Trophoblast cell (in vitro differentiated cells and primary cell): ENCODE results near the gene GRIPAP1.

Source experiments
- DNase-seq, 2 donors: peaks; one replicate each; pipeline ENCODE4 v3.0.0-alpha.2; 2016
- H2AFZ ChIP-seq: 2 replicates; pipeline ENCODE4 v1.6.1; 2013; ENCODE audit warnings: low read length, moderate library complexity, mild to moderate bottlenecking; ENCODE audit not compliant: insufficient read depth, poor library complexity
- H2AK5ac ChIP-seq: 2 replicates; pipeline ENCODE4 v1.6.1; 2013; ENCODE audit warnings: mild to moderate bottlenecking, low read length
- H2BK120ac ChIP-seq: 2 replicates; pipeline ENCODE4 v1.6.1; 2013; ENCODE audit warnings: low read length, mild to moderate bottlenecking, moderate library complexity; ENCODE audit not compliant: insufficient read depth, poor library complexity
- H2BK12ac ChIP-seq: 2 replicates; pipeline ENCODE4 v1.6.1; 2013; ENCODE audit warnings: mild to moderate bottlenecking, low read length, moderate library complexity
- H2BK5ac ChIP-seq: 2 replicates; pipeline ENCODE4 v1.6.1; 2013; ENCODE audit warnings: low read length, low read depth, moderate library complexity, mild to moderate bottlenecking; ENCODE audit not compliant: poor library complexity
- H3K14ac ChIP-seq: 2 replicates; pipeline ENCODE4 v1.6.1; 2013; ENCODE audit warnings: mild to moderate bottlenecking, low read length
- H3K18ac ChIP-seq: 2 replicates; pipeline ENCODE4 v1.6.1; 2013; ENCODE audit warnings: mild to moderate bottlenecking, low read length
- H3K23ac ChIP-seq: 2 replicates; pipeline ENCODE4 v1.6.1; 2013; ENCODE audit warnings: low read length
- H3K27ac ChIP-seq: 2 replicates; pipeline ENCODE4 v1.5.1; 2013; ENCODE audit warnings: low read depth, mild to moderate bottlenecking, inconsistent platforms, low read length, moderate library complexity
- H3K27me3 ChIP-seq: 2 replicates; pipeline ENCODE4 v1.6.1; 2013; ENCODE audit warnings: inconsistent platforms, mild to moderate bottlenecking, low read length, moderate library complexity; ENCODE audit not compliant: insufficient read depth
- H3K36me3 ChIP-seq, 2 experiments: 1 replicate in 1 of 2; 2 replicates in 1 of 2; pipeline ENCODE4 v1.6.1; 2013; ENCODE audit warnings: low read length in 2 of 2, mild to moderate bottlenecking in 2 of 2, moderate library complexity in 1 of 2; ENCODE audit not compliant: insufficient read depth in 2 of 2, control insufficient read depth in 1 of 2
- H3K4ac ChIP-seq: 2 replicates; pipeline ENCODE4 v1.6.1; 2013; ENCODE audit warnings: low read depth, mild to moderate bottlenecking, low read length, moderate library complexity
- H3K4me1 ChIP-seq, 2 experiments: 1 replicate in 1 of 2; 2 replicates in 1 of 2; pipeline ENCODE4 v1.6.1; 2013; ENCODE audit warnings: low read length in 2 of 2, mild to moderate bottlenecking in 2 of 2, moderate library complexity in 1 of 2; ENCODE audit not compliant: insufficient read depth in 2 of 2, control insufficient read depth in 1 of 2
- H3K4me2 ChIP-seq: 2 replicates; pipeline ENCODE4 v1.6.1; 2013; ENCODE audit warnings: inconsistent platforms, mild to moderate bottlenecking, low read length, moderate library complexity
- H3K4me3 ChIP-seq: 2 replicates; pipeline ENCODE4 v1.5.1; 2013; ENCODE audit warnings: mild to moderate bottlenecking, low read depth, low read length, inconsistent platforms
- H3K79me1 ChIP-seq: one replicate; pipeline ENCODE4 v1.6.1; 2013; ENCODE audit warnings: low read length
- H3K79me2 ChIP-seq: 2 replicates; pipeline ENCODE4 v1.6.1; 2013; ENCODE audit warnings: low read length, mild to moderate bottlenecking; ENCODE audit not compliant: control insufficient read depth, insufficient read depth, poor library complexity
- H3K9ac ChIP-seq: 2 replicates; pipeline ENCODE4 v1.6.1; 2013; ENCODE audit warnings: mild to moderate bottlenecking, low read length
- H3K9me3 ChIP-seq: 2 replicates; pipeline ENCODE4 v1.6.1; 2013; ENCODE audit warnings: low read depth, mild to moderate bottlenecking, control low read depth, inconsistent platforms, low read length; ENCODE audit not compliant: insufficient read depth
- H4K12ac ChIP-seq: 2 replicates; pipeline ENCODE4 v1.6.1; 2013; ENCODE audit warnings: low read depth, mild to moderate bottlenecking, low read length, moderate library complexity
- H4K8ac ChIP-seq: 2 replicates; pipeline ENCODE4 v1.6.1; 2013; ENCODE audit warnings: low read depth, mild to moderate bottlenecking, low read length, moderate library complexity
- H4K91ac ChIP-seq: one replicate; pipeline ENCODE4 v1.6.1; 2013; ENCODE audit warnings: low read depth, mild to moderate bottlenecking, low read length, moderate library complexity
- WGBS: extraction: QIAGEN DNeasy Blood & Tissue Kit; methylation state at CpG from one replicate; pipeline ENCODE4 v1.1.7; 2013; ENCODE audit warnings: missing lambda C conversion rate; ENCODE audit not compliant: insufficient read length, insufficient coverage; ENCODE audit errors: extremely low coverage; 5-methylcytosine and 5-hydroxymethylcytosine counted together

Gene GRIPAP1

DNA sequence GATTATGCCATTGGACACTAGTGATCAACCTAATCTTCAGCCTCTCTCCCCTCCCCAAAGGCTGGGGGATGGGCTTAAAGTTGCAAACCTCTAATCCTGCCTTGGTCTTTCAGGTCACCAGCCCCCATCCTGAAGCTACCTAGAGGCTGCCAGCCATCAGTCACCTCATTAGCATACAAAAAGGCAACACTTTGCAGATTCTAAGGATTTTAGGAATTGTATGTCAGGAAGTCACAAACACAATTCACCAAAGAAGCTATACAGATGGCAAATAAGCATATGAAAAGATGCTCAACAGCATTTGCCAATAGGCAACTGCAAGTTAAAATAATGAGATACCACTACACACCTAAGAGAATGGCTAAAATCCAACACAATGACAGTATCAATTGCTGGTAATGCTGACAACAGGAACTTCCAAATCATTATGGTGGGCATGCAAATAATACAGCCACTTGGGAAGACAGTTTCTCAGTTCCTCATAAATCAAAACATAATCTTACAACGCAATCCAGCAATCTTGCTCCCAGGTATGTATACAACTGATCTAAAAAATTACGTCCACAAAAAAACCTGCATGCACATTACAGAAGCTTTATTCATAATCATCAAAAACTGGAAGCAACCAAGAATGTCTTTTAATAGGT, 74.2 kb downstream of the GRIPAP1 start:
- H3K9ac ChIP-seq, result no peak overlapping the region
- no peak overlapping the region for H2BK120ac ChIP-seq
- H4K8ac ChIP-seq, result no peak overlapping the region
- no peaks in the 10 kb centered on the region for H3K4me1 ChIP-seq
- H2BK5ac ChIP-seq, result no peak overlapping the region
- DNase-seq, result no peak
- H3K27ac ChIP-seq, result no peak overlapping the region
- H3K79me2 ChIP-seq, result no peaks in the 10 kb centered on the region
- no peak overlapping the region for H2AFZ ChIP-seq
- no peak overlapping the region for H4K91ac ChIP-seq
- no peak overlapping the region for H2BK12ac ChIP-seq
- no peak overlapping the region for H2AK5ac ChIP-seq
- no peaks in the 10 kb centered on the region for H3K9me3 ChIP-seq
- no peaks in the 10 kb centered on the region for H3K79me1 ChIP-seq
- no peak overlapping the region for H3K4me3 ChIP-seq
- H3K4ac ChIP-seq, result no peak overlapping the region
- H3K36me3 ChIP-seq, result peaks cover 32 to 38% of the 10 kb centered on the region in 2 experiments
- no peaks in the 10 kb centered on the region for H3K27me3 ChIP-seq
- no CpG with 5 or more reads among the region's 2 CpGs for WGBS
- no peak overlapping the region for H3K14ac ChIP-seq
- no peak overlapping the region for H3K23ac ChIP-seq
- no peak overlapping the region for H4K12ac ChIP-seq
- no peak overlapping the region for H3K18ac ChIP-seq
- no peak overlapping the region for H3K4me2 ChIP-seq

- no peak overlapping the region for H3K14ac ChIP-seq
- H4K12ac ChIP-seq, result no peak overlapping the region
- H3K79me2 ChIP-seq, result no peaks in the 10 kb centered on the region
- no CpG with 5 or more reads among the region's 5 CpGs for WGBS
- no peak overlapping the region for H3K4me3 ChIP-seq
- no peak overlapping the region for H4K91ac ChIP-seq
- no peak overlapping the region for H3K18ac ChIP-seq
- H2BK120ac ChIP-seq, result no peak overlapping the region
- no peak overlapping the region for H3K9ac ChIP-seq
- no peak overlapping the region for H3K23ac ChIP-seq
- peaks cover 38 to 41% of the 10 kb centered on the region in 2 experiments for H3K36me3 ChIP-seq
- no peak for DNase-seq
- H3K79me1 ChIP-seq, result no peaks in the 10 kb centered on the region
- H3K27ac ChIP-seq, result no peak overlapping the region
- no peak overlapping the region for H2BK12ac ChIP-seq
- no peak overlapping the region for H3K4ac ChIP-seq
- H2BK5ac ChIP-seq, result no peak overlapping the region
- H4K8ac ChIP-seq, result no peak overlapping the region
- H3K27me3 ChIP-seq, result no peaks in the 10 kb centered on the region
- H2AFZ ChIP-seq, result no peak overlapping the region
- no peak overlapping the region for H3K4me2 ChIP-seq
- no peak overlapping the region for H2AK5ac ChIP-seq
- H3K4me1 ChIP-seq, result no peaks in the 10 kb centered on the region
- H3K9me3 ChIP-seq, result no peaks in the 10 kb centered on the region
These were observed 74.9 kb downstream of the GRIPAP1 start for GRCh38 chrX:48927123-48927522.

GRCh38 chrX:48924270-48924669, 77.8 kb downstream of the GRIPAP1 start:
- Histone ChIP-seq H3K27ac (no peak overlapping the region), H2BK120ac (no peak overlapping the region), H3K27me3 (no peaks in the 10 kb centered on the region), H2BK12ac (no peak overlapping the region), H2AFZ (no peak overlapping the region), H4K12ac (no peak overlapping the region), H3K4me3 (no peak overlapping the region), H3K4me1 (peaks cover 0 to 4% of the 10 kb centered on the region in 2 experiments), H4K8ac (no peak overlapping the region), H3K4ac (no peak overlapping the region), H3K36me3 (peaks cover 35 to 40% of the 10 kb centered on the region in 2 experiments), H2AK5ac (no peak overlapping the region), H3K79me2 (no peaks in the 10 kb centered on the region), H3K79me1 (no peaks in the 10 kb centered on the region), H3K14ac (no peak overlapping the region), H3K4me2 (no peak overlapping the region), H3K9ac (no peak overlapping the region), H4K91ac (no peak overlapping the region), H3K23ac (no peak overlapping the region), H3K18ac (no peak overlapping the region), H3K9me3 (no peaks in the 10 kb centered on the region), H2BK5ac (no peak overlapping the region)
- no peak for DNase-seq
- WGBS, result no CpG with 5 or more reads among the region's 5 CpGs

- no peak overlapping the region for H3K14ac ChIP-seq
- H3K18ac ChIP-seq, result no peak overlapping the region
- no peak overlapping the region for H3K27ac ChIP-seq
- H3K79me1 ChIP-seq, result no peaks in the 10 kb centered on the region
- no peak overlapping the region for H4K12ac ChIP-seq
- no peak overlapping the region for H2BK5ac ChIP-seq
- no peak overlapping the region for H2AFZ ChIP-seq
- H3K36me3 ChIP-seq, result peaks cover 35 to 40% of the 10 kb centered on the region in 2 experiments
- H3K79me2 ChIP-seq, result no peaks in the 10 kb centered on the region
- no peak overlapping the region for H2BK120ac ChIP-seq
- peaks cover 0 to 4% of the 10 kb centered on the region in 2 experiments for H3K4me1 ChIP-seq
- no peak overlapping the region for H3K4ac ChIP-seq
- H2BK12ac ChIP-seq, result no peak overlapping the region
- no CpG with 5 or more reads among the region's 13 CpGs for WGBS
- no peak for DNase-seq
- H3K4me2 ChIP-seq, result no peak overlapping the region
- H3K23ac ChIP-seq, result no peak overlapping the region
- H3K9ac ChIP-seq, result no peak overlapping the region
- H4K8ac ChIP-seq, result no peak overlapping the region
- H3K27me3 ChIP-seq, result no peaks in the 10 kb centered on the region
- H3K9me3 ChIP-seq, result no peaks in the 10 kb centered on the region
- H3K4me3 ChIP-seq, result no peak overlapping the region
- no peak overlapping the region for H2AK5ac ChIP-seq
- no peak overlapping the region for H4K91ac ChIP-seq
These were observed 78.3 kb downstream of the GRIPAP1 start for GRCh38 chrX:48923771-48924170.
